Renal cortex interstitium (tissue), 15 donors: ENCODE measurements around the gene ZNF586. TPM values are rescaled to one million over a fixed set of nuclear protein-coding genes. Genes with fewer than 3 reads are reported as not detected.
"Not testable (repeated sequence)": the region's sequence is repeated elsewhere in the genome, so short reads cannot be mapped to it uniquely, and the experiment has no call there.

Experiments used
- DNase-seq, 11 donors: peaks; one replicate each; pipeline ENCODE4 v3.0.0-alpha.2; 2013; ENCODE audit warnings: low read depth in 9 of 11, low spot score in 4 of 11; ENCODE audit errors: extremely low read depth in 1 of 11
- long read RNA-seq, 16 experiments: transcript quantifications; one replicate each; lab custom pipeline, GENCODE V29; 2026
- polyA plus RNA-seq, 3 donors: library from polyadenylated mRNA; unstranded; fragments of 120-200 nt; gene quantifications; one replicate each; pipeline ENCODE4 v1.2.1, GENCODE V29; 2013; ENCODE audit not compliant: insufficient read length in 3 of 3

Gene ZNF586
- polyA plus RNA-seq, result 10 to 100 TPM; 21.2 to 29.9 (median 23.7) TPM
- long read RNA-seq, donor 1, partial matches to known transcripts, result 0 of 1 reads
- long read RNA-seq, donor 1, other reads (novel, unspliced or antisense), result 0 of 1 reads
- long read RNA-seq, donor 2, result 0 reads
- long read RNA-seq, donor 3, partial matches to known transcripts, result 0 of 4 reads
- long read RNA-seq, donor 3, other reads (novel, unspliced or antisense), result 0 of 4 reads
- long read RNA-seq, donor 4, partial matches to known transcripts, result 0 of 2 reads
- long read RNA-seq, donor 4, other reads (novel, unspliced or antisense), result 0 of 2 reads
- long read RNA-seq, donor 5, partial matches to known transcripts, result 35 of 41 reads
- long read RNA-seq, donor 5, other reads (novel, unspliced or antisense), result 0 of 41 reads
- long read RNA-seq, donor 6, partial matches to known transcripts, result 0 of 4 reads
- long read RNA-seq, donor 6, other reads (novel, unspliced or antisense), result 0 of 4 reads
- long read RNA-seq, donor 7, partial matches to known transcripts, result 5 of 10 reads
- long read RNA-seq, donor 7, other reads (novel, unspliced or antisense), result 0 of 10 reads
- long read RNA-seq, donor 8, partial matches to known transcripts, result 67 of 68 reads
- long read RNA-seq, donor 8, other reads (novel, unspliced or antisense), result 0 of 68 reads
- long read RNA-seq, donor 9, partial matches to known transcripts, result 0 of 2 reads
- long read RNA-seq, donor 9, other reads (novel, unspliced or antisense), result 0 of 2 reads
- long read RNA-seq, donor 10, partial matches to known transcripts, result 6 of 7 reads
- long read RNA-seq, donor 10, other reads (novel, unspliced or antisense), result 0 of 7 reads
- long read RNA-seq, donor 11, partial matches to known transcripts, result 0 of 1 reads
- long read RNA-seq, donor 11, other reads (novel, unspliced or antisense), result 0 of 1 reads
- long read RNA-seq, donor 12, partial matches to known transcripts, result 13 of 14 reads
- long read RNA-seq, donor 12, other reads (novel, unspliced or antisense), result 0 of 14 reads
- long read RNA-seq, donor 13, partial matches to known transcripts, result 11 of 17 reads
- long read RNA-seq, donor 13, other reads (novel, unspliced or antisense), result 0 of 17 reads
- long read RNA-seq, donor 14, partial matches to known transcripts, result 0 of 4 reads
- long read RNA-seq, donor 14, other reads (novel, unspliced or antisense), result 0 of 4 reads
- long read RNA-seq, donor 15, partial matches to known transcripts, result 0 of 1 reads
- long read RNA-seq, donor 15, other reads (novel, unspliced or antisense), result 0 of 1 reads
- long read RNA-seq, donor 16, transcript ZNF586-203 (3 exons, 2,163 nt), result major isoform, 5 of 10 reads
- long read RNA-seq, donor 16, transcript ZNF586-202 (2 exons, 1,977 nt), result major isoform, 5 of 10 reads
- long read RNA-seq, donor 16, partial matches to known transcripts, result 0 of 10 reads
- long read RNA-seq, donor 16, other reads (novel, unspliced or antisense), result 0 of 10 reads

GRCh38 chr19:57769345-57770131 lies at the start of gene ZNF586:
Gene ZNF586, plus strand, starts transcription at chr19:57769676. Its CDS starts 167 bp downstream, at chr19:57769843.
- peak; percentile 70 to 93 (median 86) for DNase-seq

- no peak for DNase-seq
Observed at GRCh38 chr19:57719901-57720519, 49.5 kb upstream of the ZNF586 start.

- no peak for DNase-seq
Observed at GRCh38 chr19:57720878-57721277, 48.6 kb upstream of the ZNF586 start.

- peak in 5 of 11 donors; percentile 20 to 31 (median 21) for DNase-seq
Observed at GRCh38 chr19:57738320-57738719, 31.2 kb upstream of the ZNF586 start.

GRCh38 chr19:57738770-57739169 lies 30.7 kb upstream of the ZNF586 start:
- DNase-seq, result not testable (repeated sequence)

- peak; percentile 78 to 95 (median 90) for DNase-seq
Observed at GRCh38 chr19:57746580-57747471, 22.6 kb upstream of the ZNF586 start, which contains the start of gene ZNF776. Gene ZNF776, plus strand, starts transcription at chr19:57746815. Its CDS starts 244 bp downstream, at chr19:57747059.

GRCh38 chr19:57747472-57747807 lies 22.0 kb upstream of the ZNF586 start:
- DNase-seq, result peak in 1 of 11 donors; percentile 11

GRCh38 chr19:57748029-57748428 lies 21.4 kb upstream of the ZNF586 start:
- no peak for DNase-seq

- no peak for DNase-seq
Observed at GRCh38 chr19:57754091-57754673, 15.3 kb upstream of the ZNF586 start.

GRCh38 chr19:57755031-57755430 lies 14.4 kb upstream of the ZNF586 start:
- DNase-seq, result no peak

GRCh38 chr19:57757941-57758340 lies 11.5 kb upstream of the ZNF586 start:
- DNase-seq, result no peak

GRCh38 chr19:57759096-57759495 lies 10.4 kb upstream of the ZNF586 start:
- DNase-seq, result no peak

GRCh38 chr19:57771417-57771816 lies 1.9 kb downstream of the ZNF586 start:
- DNase-seq, result no peak

- DNase-seq, result no peak
Observed at GRCh38 chr19:57773488-57773887, 4.0 kb downstream of the ZNF586 start.

GRCh38 chr19:57776764-57777296 lies 7.4 kb downstream of the ZNF586 start:
- no peak for DNase-seq

GRCh38 chr19:57778336-57778735 lies 8.9 kb downstream of the ZNF586 start:
- DNase-seq, result no peak
